Neural cell (in vitro differentiated cells): ENCODE data around the gene SRPK1. TPM values are rescaled to one million over a fixed set of nuclear protein-coding genes. Genes with fewer than 3 reads are reported as not detected.

Experiments
- H2AFZ ChIP-seq: fragments of 200-600, 300-800 bp; sonication (generic), shearing (Covaris generic); 2 replicates; pipeline ENCODE4 v1.6.0; 2014; ENCODE audit warnings: low read depth, mild to moderate bottlenecking, antibody characterized with exemption, low read length, moderate library complexity
- H3F3A ChIP-seq: fragments of 200-600 bp; shearing (Covaris generic); 2 replicates; pipeline ENCODE4 v1.6.1; 2016; ENCODE audit warnings: mild to moderate bottlenecking, moderate library complexity, mixed read lengths, antibody characterized with exemption, low read length; ENCODE audit not compliant: insufficient read depth, poor library complexity, severe bottlenecking
- H3K27ac ChIP-seq: fragments of 200-600, 300-800 bp; sonication (generic), shearing (Covaris generic); 2 replicates; pipeline ENCODE4 v1.5.1; 2014; ENCODE audit warnings: mild to moderate bottlenecking, low read length, moderate library complexity
- H3K27me3 ChIP-seq: fragments of 300-800, 200-600 bp; sonication (generic), shearing (Covaris generic); 2 replicates; pipeline ENCODE4 v1.6.0; 2014; ENCODE audit warnings: mild to moderate bottlenecking, low read depth, low read length, moderate library complexity; ENCODE audit not compliant: insufficient read depth
- H3K36me3 ChIP-seq: fragments of 300-800, 200-600 bp; sonication (generic), shearing (Covaris generic); 2 replicates; pipeline ENCODE4 v1.5.1; 2014; ENCODE audit warnings: mild to moderate bottlenecking, antibody characterized with exemption, low read length, moderate library complexity; ENCODE audit not compliant: insufficient read depth
- H3K4me2 ChIP-seq: fragments of 300-800, 200-600 bp; sonication (generic), shearing (Covaris generic); 2 replicates; pipeline ENCODE4 v1.6.0; 2014; ENCODE audit warnings: mild to moderate bottlenecking, low read length
- H3K4me3 ChIP-seq: fragments of 300-800, 200-600 bp; sonication (generic), shearing (Covaris generic); 2 replicates; pipeline ENCODE4 v1.5.1; 2014; ENCODE audit warnings: mild to moderate bottlenecking, low read length, moderate library complexity
- H3K79me2 ChIP-seq: fragments of 200-600 bp; shearing (Covaris generic); replicated peaks from 2 replicates; pipeline ENCODE4 v1.6.0; 2014; ENCODE audit warnings: mild to moderate bottlenecking, low read length, moderate library complexity; ENCODE audit not compliant: insufficient read depth
- H3K9ac ChIP-seq: fragments of 300-800, 200-600 bp; sonication (generic), shearing (Covaris generic); 2 replicates; pipeline ENCODE4 v1.6.1; 2016; ENCODE audit warnings: mild to moderate bottlenecking, low read length, mixed read lengths
- H3K9me2 ChIP-seq: fragments of 200-600 bp; shearing (Covaris generic); 2 replicates; pipeline ENCODE4 v1.6.1; 2016; ENCODE audit warnings: mild to moderate bottlenecking, low read length, mixed read lengths; ENCODE audit not compliant: insufficient read depth
- H3K9me3 ChIP-seq: fragments of 200-600, 300-800 bp; sonication (generic), shearing (Covaris generic); 2 replicates; pipeline ENCODE4 v1.6.1; 2016; ENCODE audit warnings: mild to moderate bottlenecking, mixed run types, low read length, moderate library complexity, mixed read lengths
- H4K20me1 ChIP-seq: fragments of 200-600 bp; shearing (Covaris generic); 2 replicates; pipeline ENCODE4 v1.6.1; 2016; ENCODE audit warnings: mild to moderate bottlenecking, mixed run types; ENCODE audit not compliant: insufficient read depth
- EP300 ChIP-seq: fragments of 450-650 bp; conservative IDR thresholded peaks from 2 replicates; pipeline ENCODE4 v1.6.1; 2014; ENCODE audit warnings: antibody characterized with exemption, mild to moderate bottlenecking, moderate library complexity; ENCODE audit not compliant: poor library complexity, severe bottlenecking
- EZH2 ChIP-seq: fragments of 200-600, 300-800 bp; shearing (Covaris generic), sonication (generic); IDR thresholded peaks from 2 replicates; pipeline ENCODE4 v1.6.1; 2014; ENCODE audit warnings: antibody characterized with exemption, low read length, borderline replicate concordance, mild to moderate bottlenecking; ENCODE audit not compliant: insufficient read depth, poor library complexity, severe bottlenecking
- MXI1 ChIP-seq: fragments of 450-650 bp; conservative IDR thresholded peaks from 2 replicates; pipeline ENCODE4 v1.6.1; 2014; ENCODE audit warnings: antibody characterized with exemption, mild to moderate bottlenecking; ENCODE audit not compliant: poor library complexity, severe bottlenecking
- POLR2AphosphoS5 ChIP-seq: IDR thresholded peaks from 2 replicates; pipeline ENCODE4 v1.6.1; 2012
- RAD21 ChIP-seq: fragments of 450-650 bp; conservative IDR thresholded peaks from 2 replicates; pipeline ENCODE4 v1.6.1; 2014; ENCODE audit warnings: antibody characterized with exemption, mild to moderate bottlenecking, moderate library complexity
- SMC3 ChIP-seq: fragments of 450-650 bp; conservative IDR thresholded peaks from 2 replicates; pipeline ENCODE4 v1.6.1; 2014; ENCODE audit warnings: antibody characterized with exemption, mild to moderate bottlenecking, moderate library complexity; ENCODE audit not compliant: poor library complexity
- TAF1 ChIP-seq: IDR thresholded peaks from 2 replicates; pipeline ENCODE4 v1.6.1; 2012; ENCODE audit warnings: low read depth
- polyA plus RNA-seq: library from polyadenylated mRNA; depleted of rRNA; stranded (reverse); fragments of >200 nt; gene quantifications from 2 replicates; pipeline ENCODE4 v1.2.3, GENCODE V29; 2014
- TF ChIP-seq, protein P1 (sequence below): fragments of 450-650 bp; IDR thresholded peaks from 2 replicates; pipeline ENCODE4 v1.5.1; 2014; ENCODE audit warnings: antibody characterized with exemption, mild to moderate bottlenecking, moderate library complexity; ENCODE audit not compliant: poor library complexity, severe bottlenecking
- TF ChIP-seq, protein P2 (sequence below): IDR thresholded peaks from 2 replicates; pipeline ENCODE4 v1.6.1; 2012; ENCODE audit warnings: borderline replicate concordance

Gene SRPK1
- polyA plus RNA-seq, 1 donor from 2014 or later: 39.9 TPM

DNA sequence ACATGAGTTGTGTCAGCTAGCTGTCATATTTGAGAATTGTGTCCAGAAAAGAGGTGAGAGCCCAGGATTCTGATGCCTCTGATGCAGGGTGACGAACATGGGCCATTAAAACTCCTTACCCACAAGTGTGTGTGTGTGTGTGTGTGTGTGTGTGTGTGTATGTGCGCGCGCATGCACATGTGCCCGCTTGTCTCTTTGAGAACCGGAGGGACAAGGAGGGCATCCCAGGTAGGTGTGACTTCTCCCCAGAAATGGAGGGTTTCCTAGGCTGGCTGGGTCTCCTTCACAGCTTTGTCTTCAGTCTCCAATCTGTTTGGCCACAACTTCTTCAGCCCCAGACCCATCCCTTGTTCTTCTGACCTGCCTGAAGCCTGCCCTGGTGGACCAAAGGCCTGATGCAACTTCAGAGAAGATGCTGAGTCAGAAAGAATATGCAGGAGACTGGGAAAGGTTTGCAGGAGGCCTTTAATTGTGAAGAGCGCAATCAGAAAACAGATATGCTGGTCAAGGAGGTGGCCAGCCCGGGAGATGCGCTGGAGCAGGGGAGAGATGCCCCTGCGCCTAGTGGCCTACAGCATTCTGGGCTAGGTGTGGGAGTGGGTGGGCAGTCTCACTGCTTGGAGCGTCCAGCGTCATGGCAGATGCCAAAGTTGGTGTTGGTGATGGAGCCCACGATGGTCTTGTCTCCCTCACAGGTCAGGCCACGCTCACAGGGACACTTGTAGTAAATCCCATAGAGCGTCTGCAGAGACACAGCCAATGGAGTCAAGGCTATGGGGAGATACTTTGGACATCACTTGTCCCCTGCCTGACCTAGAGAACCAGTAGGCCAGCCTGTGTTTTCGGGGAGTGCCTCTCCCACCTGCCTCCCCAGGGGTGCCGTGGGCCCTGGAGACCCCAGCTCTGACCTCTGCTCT lies 126.1 kb downstream of the SRPK1 start:
- no peaks in the 10 kb centered on the region for H4K20me1 ChIP-seq
- no peak for TF ChIP-seq POLR2AphosphoS5
- TF ChIP-seq, protein P1, sequence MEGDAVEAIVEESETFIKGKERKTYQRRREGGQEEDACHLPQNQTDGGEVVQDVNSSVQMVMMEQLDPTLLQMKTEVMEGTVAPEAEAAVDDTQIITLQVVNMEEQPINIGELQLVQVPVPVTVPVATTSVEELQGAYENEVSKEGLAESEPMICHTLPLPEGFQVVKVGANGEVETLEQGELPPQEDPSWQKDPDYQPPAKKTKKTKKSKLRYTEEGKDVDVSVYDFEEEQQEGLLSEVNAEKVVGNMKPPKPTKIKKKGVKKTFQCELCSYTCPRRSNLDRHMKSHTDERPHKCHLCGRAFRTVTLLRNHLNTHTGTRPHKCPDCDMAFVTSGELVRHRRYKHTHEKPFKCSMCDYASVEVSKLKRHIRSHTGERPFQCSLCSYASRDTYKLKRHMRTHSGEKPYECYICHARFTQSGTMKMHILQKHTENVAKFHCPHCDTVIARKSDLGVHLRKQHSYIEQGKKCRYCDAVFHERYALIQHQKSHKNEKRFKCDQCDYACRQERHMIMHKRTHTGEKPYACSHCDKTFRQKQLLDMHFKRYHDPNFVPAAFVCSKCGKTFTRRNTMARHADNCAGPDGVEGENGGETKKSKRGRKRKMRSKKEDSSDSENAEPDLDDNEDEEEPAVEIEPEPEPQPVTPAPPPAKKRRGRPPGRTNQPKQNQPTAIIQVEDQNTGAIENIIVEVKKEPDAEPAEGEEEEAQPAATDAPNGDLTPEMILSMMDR: no peak
- no peak for TF ChIP-seq TAF1
- no peak for TF ChIP-seq SMC3
- TF ChIP-seq, protein P2, sequence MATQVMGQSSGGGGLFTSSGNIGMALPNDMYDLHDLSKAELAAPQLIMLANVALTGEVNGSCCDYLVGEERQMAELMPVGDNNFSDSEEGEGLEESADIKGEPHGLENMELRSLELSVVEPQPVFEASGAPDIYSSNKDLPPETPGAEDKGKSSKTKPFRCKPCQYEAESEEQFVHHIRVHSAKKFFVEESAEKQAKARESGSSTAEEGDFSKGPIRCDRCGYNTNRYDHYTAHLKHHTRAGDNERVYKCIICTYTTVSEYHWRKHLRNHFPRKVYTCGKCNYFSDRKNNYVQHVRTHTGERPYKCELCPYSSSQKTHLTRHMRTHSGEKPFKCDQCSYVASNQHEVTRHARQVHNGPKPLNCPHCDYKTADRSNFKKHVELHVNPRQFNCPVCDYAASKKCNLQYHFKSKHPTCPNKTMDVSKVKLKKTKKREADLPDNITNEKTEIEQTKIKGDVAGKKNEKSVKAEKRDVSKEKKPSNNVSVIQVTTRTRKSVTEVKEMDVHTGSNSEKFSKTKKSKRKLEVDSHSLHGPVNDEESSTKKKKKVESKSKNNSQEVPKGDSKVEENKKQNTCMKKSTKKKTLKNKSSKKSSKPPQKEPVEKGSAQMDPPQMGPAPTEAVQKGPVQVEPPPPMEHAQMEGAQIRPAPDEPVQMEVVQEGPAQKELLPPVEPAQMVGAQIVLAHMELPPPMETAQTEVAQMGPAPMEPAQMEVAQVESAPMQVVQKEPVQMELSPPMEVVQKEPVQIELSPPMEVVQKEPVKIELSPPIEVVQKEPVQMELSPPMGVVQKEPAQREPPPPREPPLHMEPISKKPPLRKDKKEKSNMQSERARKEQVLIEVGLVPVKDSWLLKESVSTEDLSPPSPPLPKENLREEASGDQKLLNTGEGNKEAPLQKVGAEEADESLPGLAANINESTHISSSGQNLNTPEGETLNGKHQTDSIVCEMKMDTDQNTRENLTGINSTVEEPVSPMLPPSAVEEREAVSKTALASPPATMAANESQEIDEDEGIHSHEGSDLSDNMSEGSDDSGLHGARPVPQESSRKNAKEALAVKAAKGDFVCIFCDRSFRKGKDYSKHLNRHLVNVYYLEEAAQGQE: no peak
- TF ChIP-seq MXI1: no peak
- TF ChIP-seq EP300: no peak
- no peak for TF ChIP-seq EZH2
- no peak for TF ChIP-seq RAD21
- H3F3A ChIP-seq: no peaks in the 10 kb centered on the region
- no peak overlapping the region for H3K27ac ChIP-seq
- H2AFZ ChIP-seq: no peak overlapping the region
- no peaks in the 10 kb centered on the region for H3K79me2 ChIP-seq
- H3K9me2 ChIP-seq: no peaks in the 10 kb centered on the region
- H3K9me3 ChIP-seq: no peaks in the 10 kb centered on the region
- no peak overlapping the region for H3K4me3 ChIP-seq
- H3K27me3 ChIP-seq: no peaks in the 10 kb centered on the region
- no peaks in the 10 kb centered on the region for H3K36me3 ChIP-seq
- H3K4me2 ChIP-seq: no peak overlapping the region
- H3K9ac ChIP-seq: no peak overlapping the region

DNA sequence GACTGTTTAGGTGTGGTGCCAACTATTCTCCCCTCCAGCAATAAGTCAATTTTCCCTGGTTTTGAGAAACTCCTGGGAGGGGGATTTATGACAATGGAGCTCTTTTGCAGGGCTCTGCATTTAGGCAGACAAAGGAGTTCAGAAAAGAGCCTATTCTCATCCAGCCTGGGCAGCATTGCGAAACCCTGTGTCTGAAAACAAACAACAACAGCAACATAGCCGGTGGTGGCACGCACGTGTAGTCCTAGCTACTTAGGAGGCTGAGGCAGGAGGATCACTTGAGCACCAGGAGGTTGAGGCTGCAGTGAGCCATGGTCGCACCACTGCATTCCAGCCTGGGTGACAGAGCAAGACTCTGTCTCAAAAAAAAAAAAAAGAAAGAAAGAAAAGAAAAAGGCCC lies 130.2 kb downstream of the SRPK1 start:
- H3K79me2 ChIP-seq: no peaks in the 10 kb centered on the region
- H3K4me3 ChIP-seq: no peak overlapping the region
- TF ChIP-seq TAF1: no peak
- H3F3A ChIP-seq: no peaks in the 10 kb centered on the region
- H3K27ac ChIP-seq: no peak overlapping the region
- H3K4me2 ChIP-seq: no peak overlapping the region
- no peaks in the 10 kb centered on the region for H3K9me3 ChIP-seq
- H3K9ac ChIP-seq: no peak overlapping the region
- no peaks in the 10 kb centered on the region for H3K9me2 ChIP-seq
- no peak overlapping the region for H2AFZ ChIP-seq
- H3K27me3 ChIP-seq: no peaks in the 10 kb centered on the region
- H4K20me1 ChIP-seq: no peaks in the 10 kb centered on the region
- no peaks in the 10 kb centered on the region for H3K36me3 ChIP-seq
